Measurements from ENCODE around the gene NFAM1. TPM values are rescaled to one million over a fixed set of nuclear protein-coding genes. Genes with fewer than 3 reads are reported as not detected.
A peak's percentile ranks its signal among the peaks of the same experiment; 100 is the strongest.

The NFAM1 gene
- total and polyA plus RNA-seq, 8 donors: 0.74 to 28.0 (median 0.95) TPM

- DNase-seq (no peak), ATAC-seq (no peak)
- Histone ChIP-seq H3K4me3 (peak overlapping the region; percentile 8 to 52), H3K36me3 (no peaks in the 10 kb centered on the region), H3K27me3 (peaks cover 0 to 42% of the 10 kb centered on the region in 2 donors), H3K27ac (peak overlapping the region; percentile 46 to 85), H3K9me3 (no peaks in the 10 kb centered on the region), H3K4me1 (peaks cover 0 to 58% of the 10 kb centered on the region in 2 donors)
- intact Hi-C loops (cut with DNase I): no loop called here
- TF ChIP-seq CTCF (IDR thresholded peaks at IDR 0.05): no peak
Observed at GRCh38 chr22:42431401-42432019, 693 bp downstream of the NFAM1 start.

- no peak for ATAC-seq
Observed at GRCh38 chr22:42430528-42431125, 1.6 kb downstream of the NFAM1 start.

GRCh38 chr22:42428760-42429159 lies 3.4 kb downstream of the NFAM1 start:
- no peak overlapping the region for H3K4me3 ChIP-seq
- ATAC-seq (no peak), DNase-seq (no peak)
- intact Hi-C loops (cut with DNase I): no loop called here
- H3K36me3 ChIP-seq: no peaks in the 10 kb centered on the region
- no peak overlapping the region for H3K27ac ChIP-seq
- peaks cover 0 to 35% of the 10 kb centered on the region in 2 donors for H3K4me1 ChIP-seq
- H3K9me3 ChIP-seq: no peaks in the 10 kb centered on the region
- H3K27me3 ChIP-seq: peaks cover 0 to 54% of the 10 kb centered on the region in 2 donors
- TF ChIP-seq CTCF (IDR thresholded peaks at IDR 0.05): no peak

More at GRCh38 chr22:42430528-42431125, 1.6 kb downstream of the NFAM1 start:
- peaks cover 0 to 49% of the 10 kb centered on the region in 2 donors for H3K4me1 ChIP-seq
- H3K9me3 ChIP-seq: no peaks in the 10 kb centered on the region
- peak overlapping the region in 1 of 2 donors; percentile 52 for H3K4me3 ChIP-seq
- H3K27ac ChIP-seq: peak overlapping the region; percentile 15 to 85
- no peaks in the 10 kb centered on the region for H3K36me3 ChIP-seq
- peaks cover 0 to 50% of the 10 kb centered on the region in 2 donors for H3K27me3 ChIP-seq
- intact Hi-C loops (cut with DNase I): no loop called here
- TF ChIP-seq CTCF (IDR thresholded peaks at IDR 0.05): no peak
- no peak for DNase-seq

GRCh38 chr22:42428025-42428424 lies 4.2 kb downstream of the NFAM1 start:
- no peak for DNase-seq
- peaks cover 0 to 54% of the 10 kb centered on the region in 2 donors for H3K27me3 ChIP-seq
- H3K27ac ChIP-seq: no peak overlapping the region
- H3K9me3 ChIP-seq: no peaks in the 10 kb centered on the region
- intact Hi-C loops (cut with DNase I): no loop called here
- H3K4me1 ChIP-seq: peaks cover 0 to 30% of the 10 kb centered on the region in 2 donors
- H3K4me3 ChIP-seq: no peak overlapping the region
- ATAC-seq: no peak
- no peak for TF ChIP-seq CTCF (IDR thresholded peaks at IDR 0.05)
- no peaks in the 10 kb centered on the region for H3K36me3 ChIP-seq

- DNase-seq: no peak
- no peak for TF ChIP-seq CTCF (IDR thresholded peaks at IDR 0.05)
- no peak for ATAC-seq
- Histone ChIP-seq H3K4me1 (peaks cover 0 to 23% of the 10 kb centered on the region in 2 donors), H3K9me3 (no peaks in the 10 kb centered on the region), H3K27me3 (peaks cover 0 to 46% of the 10 kb centered on the region in 2 donors), H3K4me3 (no peak overlapping the region), H3K27ac (no peak overlapping the region), H3K36me3 (no peaks in the 10 kb centered on the region)
- intact Hi-C loops (cut with DNase I): no loop called here
Observed at GRCh38 chr22:42427167-42427566, 5.0 kb downstream of the NFAM1 start.
